GM15510 (cell line): Measurements from ENCODE around the gene AP1S2.

Experiments
- POLR2A ChIP-seq: IDR thresholded peaks from 3 replicates; pipeline ENCODE4 v1.6.1; 2011; ENCODE audit warnings: borderline replicate concordance; ENCODE audit not compliant: insufficient read length; ENCODE audit errors: extremely low read depth

Gene AP1S2

GRCh38 chrX:15834053-15834452 is 20.6 kb downstream of the AP1S2 start:
- no peak for TF ChIP-seq POLR2A

DNA sequence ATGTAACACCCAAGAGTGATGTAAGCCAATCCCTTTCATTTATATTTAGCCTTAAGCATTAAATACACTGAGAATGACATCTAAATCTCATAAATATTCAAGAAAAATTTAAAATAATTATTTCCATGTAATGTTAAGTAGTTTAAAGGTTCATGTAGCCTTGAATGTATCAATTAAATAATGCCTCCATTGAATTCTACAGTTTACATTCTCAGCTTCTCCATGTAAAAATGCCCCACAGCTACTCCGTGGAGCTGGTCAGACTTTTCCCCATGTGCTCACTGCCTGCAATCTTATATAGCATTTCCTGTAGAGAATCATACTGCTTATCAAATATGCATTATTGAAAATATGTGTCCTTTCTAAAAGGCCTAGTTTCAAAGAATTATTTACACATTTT is 25.4 kb downstream of the AP1S2 start:
- TF ChIP-seq POLR2A = no peak

GRCh38 chrX:15825936-15826335 is 28.7 kb downstream of the AP1S2 start:
- no peak for TF ChIP-seq POLR2A

GRCh38 chrX:15822922-15823321 is 31.7 kb downstream of the AP1S2 start:
- TF ChIP-seq POLR2A = no peak

DNA sequence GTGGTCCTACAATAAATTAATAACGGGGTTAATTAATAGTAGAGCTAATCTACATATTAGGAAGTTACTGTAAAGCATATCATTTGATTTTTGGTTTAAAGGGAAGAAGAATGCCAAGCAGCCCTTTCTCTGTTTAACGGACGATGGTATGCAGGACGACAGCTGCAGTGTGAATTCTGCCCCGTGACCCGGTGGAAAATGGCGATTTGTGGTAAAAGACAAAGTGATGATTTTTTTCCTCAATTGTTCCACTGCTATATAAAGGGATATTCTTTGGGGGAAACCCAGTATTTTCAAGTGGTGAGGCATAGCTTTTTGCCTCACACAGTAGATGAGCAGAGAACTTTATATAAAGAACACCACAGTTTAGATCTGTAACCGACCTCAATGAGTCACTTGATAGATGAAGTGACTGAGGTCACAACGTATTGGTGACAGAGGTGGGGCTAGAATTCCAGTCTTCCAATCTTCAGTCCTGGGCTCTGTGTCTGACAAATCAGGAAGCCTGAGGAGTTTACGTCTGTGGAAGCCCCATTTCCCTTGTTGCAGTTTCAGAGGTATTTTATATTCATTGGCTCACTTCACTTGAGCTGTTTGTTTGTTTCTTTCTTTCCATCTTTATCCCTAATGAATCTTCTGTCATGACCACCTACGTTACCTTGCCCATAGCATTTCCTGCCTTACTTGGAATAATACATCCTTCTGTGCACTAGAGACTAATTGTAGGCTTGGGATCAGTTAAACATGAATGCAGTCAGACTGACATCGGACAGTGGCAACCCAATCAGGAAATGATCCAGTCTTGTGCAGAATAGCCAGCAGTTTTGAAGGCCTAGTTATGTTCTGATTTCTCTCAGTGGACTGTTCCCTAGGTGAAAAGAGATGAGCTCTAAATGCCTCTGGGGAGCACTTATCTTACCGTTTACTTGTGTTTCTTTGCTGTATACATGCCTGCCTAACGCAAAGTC is 34.2 kb downstream of the AP1S2 start:
- no peak for TF ChIP-seq POLR2A

GRCh38 chrX:15816886-15817285 is 37.7 kb downstream of the AP1S2 start:
- no peak for TF ChIP-seq POLR2A

- TF ChIP-seq POLR2A = no peak
Measured at GRCh38 chrX:15816438-15816809, 38.2 kb downstream of the AP1S2 start.

DNA sequence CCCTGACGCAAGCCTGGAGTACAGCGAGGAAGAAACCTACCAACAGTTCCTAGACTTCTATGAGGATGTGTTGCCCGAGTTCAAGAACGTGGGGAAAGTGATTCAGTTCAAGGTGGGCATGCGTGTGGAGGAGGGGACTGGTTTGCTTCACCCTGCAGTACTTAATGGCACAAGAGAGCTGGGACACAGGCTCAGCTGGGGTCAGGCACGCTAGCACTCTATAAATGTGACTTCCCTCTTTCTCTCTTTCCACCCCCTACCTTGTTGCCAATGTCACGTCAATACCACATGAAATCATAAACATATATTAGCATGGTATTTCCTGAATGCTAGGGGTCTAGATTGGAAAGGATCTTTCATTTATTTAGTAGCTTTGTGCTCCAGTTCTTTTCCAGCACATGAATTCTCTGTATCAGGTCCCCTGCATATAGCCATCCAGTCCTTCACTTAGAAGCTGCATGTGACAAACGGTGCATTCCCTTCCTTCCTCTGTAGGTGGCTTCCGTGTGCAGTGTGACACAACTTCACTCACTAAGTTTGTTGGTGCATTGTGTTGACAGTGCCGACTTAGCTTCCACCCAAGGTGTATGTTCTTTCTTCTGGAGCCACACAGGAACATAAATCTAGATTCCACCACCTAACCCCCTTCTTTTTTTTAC is 38.7 kb downstream of the AP1S2 start:
- no peak for TF ChIP-seq POLR2A

DNA sequence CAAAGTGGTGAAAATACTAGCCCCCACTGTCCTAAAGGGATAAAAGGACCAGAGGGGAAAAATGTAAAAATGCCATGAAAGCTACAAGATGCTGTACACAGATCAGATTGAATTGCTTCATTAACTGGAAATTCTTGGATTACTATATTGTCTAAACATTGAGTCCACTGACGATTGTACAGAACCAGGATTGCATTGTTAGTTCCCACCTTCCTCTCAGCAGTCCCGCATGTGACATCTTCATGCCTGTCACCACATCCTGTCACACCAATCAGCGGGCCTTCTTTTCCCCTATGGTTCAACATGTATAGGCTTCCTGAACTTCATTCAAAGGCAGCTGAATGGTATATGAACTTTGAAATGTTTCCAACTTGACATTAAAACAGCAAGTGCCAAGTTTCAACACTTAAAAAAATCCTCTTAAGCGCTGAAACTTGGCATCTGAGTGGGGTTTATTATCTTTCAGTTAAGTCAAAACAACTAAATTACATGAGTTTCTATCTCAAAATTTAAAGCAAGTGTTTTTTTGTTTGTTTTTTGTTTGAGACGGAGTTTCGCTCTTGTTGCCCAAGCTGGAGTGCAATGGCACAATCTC is 39.7 kb downstream of the AP1S2 start:
- no peak for TF ChIP-seq POLR2A

- no peak for TF ChIP-seq POLR2A
Measured at GRCh38 chrX:15813416-15813815, 41.2 kb downstream of the AP1S2 start.

- no peak for TF ChIP-seq POLR2A
Measured at GRCh38 chrX:15812192-15812938, 42.2 kb downstream of the AP1S2 start.

- TF ChIP-seq POLR2A = no peak
Measured at GRCh38 chrX:15808254-15808653, 46.4 kb downstream of the AP1S2 start.

DNA sequence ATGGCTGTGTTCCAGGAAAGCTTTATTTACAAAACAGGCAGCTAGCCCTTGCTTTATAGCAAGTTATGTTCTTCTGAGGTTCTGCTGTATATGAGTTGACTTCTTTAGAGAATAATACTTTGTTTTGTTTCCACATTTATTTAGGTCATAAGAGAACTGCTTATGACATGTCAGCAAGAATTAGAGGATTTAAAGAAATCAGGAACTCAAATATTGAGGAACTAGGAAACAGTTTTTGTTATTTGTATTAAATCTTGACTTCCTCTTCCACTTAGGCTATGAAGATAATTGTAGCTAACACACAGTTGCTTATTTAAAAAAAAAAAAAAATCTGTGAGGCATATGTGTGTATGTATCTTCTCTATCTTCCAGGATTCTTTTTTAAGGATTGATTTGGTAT is 50.0 kb downstream of the AP1S2 start:
- no peak for TF ChIP-seq POLR2A

GRCh38 chrX:15797707-15798106 is 56.9 kb downstream of the AP1S2 start:
- no peak for TF ChIP-seq POLR2A
